Measurements from ENCODE around the gene CARD11. TPM values are rescaled to one million over a fixed set of nuclear protein-coding genes. Genes with fewer than 3 reads are reported as not detected.

The CARD11 gene
- total RNA-seq, 5 donors from 2014 or later (not counting 1 experiment from before 2014, with no cell fraction given), result 105 to 142 (median 132) TPM

- Mint-ChIP-seq H3K4me1 (peaks cover 53 to 59% (median 56%) of the 10 kb centered on the region in 3 donors), H3K27me3 (no peaks in the 10 kb centered on the region), H3K27ac (peak overlapping the region; percentile 90 to 94), H3K4me3 (peak overlapping the region; percentile 63 to 80 (median 69)), H3K9me3 (no peaks in the 10 kb centered on the region), H3K36me3 (no peaks in the 10 kb centered on the region)
- WGBS (ENCODE audit: insufficient coverage), result 30% methylated on average over 3 of the region's 7 CpGs
- ChIA-PET CTCF (interaction anchor here (0.6 to 1.0 kb wide), 3 partner anchors 32 to 92 kb away, joined by 3 read pairs; no protein-coding TSS in a partner anchor), POLR2A (interaction anchor here (0.6 to 0.8 kb wide), 2 partner anchors 27 to 191 kb away, joined by 5 to 6 read pairs; no protein-coding TSS in a partner anchor)
- H3K27me3 ChIP-seq (replicated peaks in 1 of 2; ENCODE audit: control insufficient read depth in 2 of 2, extremely low read depth in 1 of 2, insufficient read depth in 2 of 2, low read length in 1 of 2), result no peaks in the 10 kb centered on the region
- H3K9me3 ChIP-seq, result no peaks in the 10 kb centered on the region
- no peaks in the 10 kb centered on the region for H3K36me3 ChIP-seq (ENCODE audit: control insufficient read depth in 2 of 2, extremely low read depth in 1 of 2, insufficient read depth in 1 of 2, low read length in 1 of 2)
- peaks cover 21 to 60% of the 10 kb centered on the region in 2 experiments for H3K4me1 ChIP-seq (ENCODE audit: control insufficient read depth in 1 of 2, extremely low read depth in 1 of 2, insufficient read depth in 2 of 2, low read length in 2 of 2)
- ATAC-seq (replicated peaks in 1 of 4), result peak; percentile 87 to 95 (median 94)
- peak overlapping the region; percentile 75 for H3K27ac ChIP-seq (ENCODE audit: low read length)
- H3K4me3 ChIP-seq (ENCODE audit: control insufficient read depth in 1 of 2, extremely low read depth in 1 of 2, low read length in 1 of 2), result peak overlapping the region in 1 of 2 donors; percentile 27
- DNase-seq, result peak; percentile 20 to 74 (median 52)
Measured at GRCh38 chr7:3063016-3063753, 19.5 kb upstream of the CARD11 start.

GRCh38 chr7:3057066-3057420 lies 13.4 kb upstream of the CARD11 start:
- Histone ChIP-seq H3K4me1 (ENCODE audit: control insufficient read depth in 1 of 2, extremely low read depth in 1 of 2, insufficient read depth in 2 of 2, low read length in 2 of 2) (no peaks in the 10 kb centered on the region), H3K27me3 (replicated peaks in 1 of 2; ENCODE audit: control insufficient read depth in 2 of 2, extremely low read depth in 1 of 2, insufficient read depth in 2 of 2, low read length in 1 of 2) (no peaks in the 10 kb centered on the region), H3K27ac (ENCODE audit: low read length) (no peak overlapping the region), H3K36me3 (ENCODE audit: control insufficient read depth in 2 of 2, extremely low read depth in 1 of 2, insufficient read depth in 1 of 2, low read length in 1 of 2) (no peaks in the 10 kb centered on the region), H3K4me3 (ENCODE audit: control insufficient read depth in 1 of 2, extremely low read depth in 1 of 2, low read length in 1 of 2) (no peak overlapping the region), H3K9me3 (no peaks in the 10 kb centered on the region)
- DNase-seq (no peak), ATAC-seq (replicated peaks in 1 of 4) (no peak)
- WGBS (ENCODE audit: insufficient coverage), result 95% methylated on average over 3 of the region's 9 CpGs
- Mint-ChIP-seq H3K27ac (no peak overlapping the region), H3K9me3 (peaks cover 0 to 7% (median 6%) of the 10 kb centered on the region in 3 donors), H3K4me1 (peaks cover 0 to 3% (median 0%) of the 10 kb centered on the region in 3 donors), H3K4me3 (no peak overlapping the region), H3K27me3 (peaks cover 0 to 2% of the 10 kb centered on the region in 2 donors), H3K36me3 (no peaks in the 10 kb centered on the region)
- CTCF ChIA-PET, result no interaction called here
- POLR2A ChIA-PET, result no interaction called here

GRCh38 chr7:3056234-3057065 lies 12.8 kb upstream of the CARD11 start:
- H3K27me3 ChIP-seq (replicated peaks in 1 of 2; ENCODE audit: control insufficient read depth in 2 of 2, extremely low read depth in 1 of 2, insufficient read depth in 2 of 2, low read length in 1 of 2), result no peaks in the 10 kb centered on the region
- H3K4me1 ChIP-seq (ENCODE audit: control insufficient read depth in 1 of 2, extremely low read depth in 1 of 2, insufficient read depth in 2 of 2, low read length in 2 of 2), result no peaks in the 10 kb centered on the region
- H3K4me3 ChIP-seq (ENCODE audit: control insufficient read depth in 1 of 2, extremely low read depth in 1 of 2, low read length in 1 of 2), result no peak overlapping the region
- no peaks in the 10 kb centered on the region for H3K36me3 ChIP-seq (ENCODE audit: control insufficient read depth in 2 of 2, extremely low read depth in 1 of 2, insufficient read depth in 1 of 2, low read length in 1 of 2)
- ChIA-PET CTCF (no interaction called here), POLR2A (no interaction called here)
- H3K27ac Mint-ChIP-seq, result no peak overlapping the region
- peaks cover 0 to 7% (median 6%) of the 10 kb centered on the region in 3 donors for H3K9me3 Mint-ChIP-seq
- ATAC-seq (replicated peaks in 1 of 4), result no peak
- 92% methylated on average over 14 of the region's 24 CpGs for WGBS (ENCODE audit: insufficient coverage)
- no peak overlapping the region for H3K4me3 Mint-ChIP-seq
- no peak for DNase-seq
- no peaks in the 10 kb centered on the region for H3K9me3 ChIP-seq
- H3K27ac ChIP-seq (ENCODE audit: low read length), result no peak overlapping the region
- H3K4me1 Mint-ChIP-seq, result no peaks in the 10 kb centered on the region
- H3K27me3 Mint-ChIP-seq, result peaks cover 0 to 2% of the 10 kb centered on the region in 2 donors
- no peaks in the 10 kb centered on the region for H3K36me3 Mint-ChIP-seq

GRCh38 chr7:3055626-3056025 lies 12.0 kb upstream of the CARD11 start:
- Histone ChIP-seq H3K4me3 (ENCODE audit: control insufficient read depth in 1 of 2, extremely low read depth in 1 of 2, low read length in 1 of 2) (no peak overlapping the region), H3K9me3 (no peaks in the 10 kb centered on the region), H3K36me3 (ENCODE audit: control insufficient read depth in 2 of 2, extremely low read depth in 1 of 2, insufficient read depth in 1 of 2, low read length in 1 of 2) (no peaks in the 10 kb centered on the region), H3K4me1 (ENCODE audit: control insufficient read depth in 1 of 2, extremely low read depth in 1 of 2, insufficient read depth in 2 of 2, low read length in 2 of 2) (no peaks in the 10 kb centered on the region), H3K27me3 (replicated peaks in 1 of 2; ENCODE audit: control insufficient read depth in 2 of 2, extremely low read depth in 1 of 2, insufficient read depth in 2 of 2, low read length in 1 of 2) (no peaks in the 10 kb centered on the region), H3K27ac (ENCODE audit: low read length) (no peak overlapping the region)
- no peaks in the 10 kb centered on the region for H3K4me1 Mint-ChIP-seq
- 92% methylated on average over 4 of the region's 6 CpGs for WGBS (ENCODE audit: insufficient coverage)
- no peak for ATAC-seq (replicated peaks in 1 of 4)
- ChIA-PET POLR2A (no interaction called here), CTCF (no interaction called here)
- peaks cover 0 to 2% of the 10 kb centered on the region in 2 donors for H3K27me3 Mint-ChIP-seq
- H3K9me3 Mint-ChIP-seq, result peaks cover 3 to 13% (median 7%) of the 10 kb centered on the region in 3 donors
- peaks cover 2% of the 10 kb centered on the region for H3K36me3 Mint-ChIP-seq
- no peak overlapping the region for H3K27ac Mint-ChIP-seq
- DNase-seq, result no peak
- no peak overlapping the region for H3K4me3 Mint-ChIP-seq

- DNase-seq, result peak; percentile 21 to 71 (median 46)
- CTCF ChIA-PET, result interaction anchor here (0.6 to 1.1 kb wide), 3 partner anchors 11 to 26 kb away, joined by 3 read pairs; no protein-coding TSS in a partner anchor
Measured at GRCh38 chr7:3042861-3043489, 692 bp downstream of the CARD11 start.

More at GRCh38 chr7:3042861-3043489, 692 bp downstream of the CARD11 start:
- Mint-ChIP-seq H3K9me3 (no peaks in the 10 kb centered on the region), H3K27me3 (no peaks in the 10 kb centered on the region), H3K4me3 (peak overlapping the region; percentile 91 to 93 (median 92)), H3K27ac (peak overlapping the region; percentile 89 to 93), H3K4me1 (peaks cover 49 to 67% (median 57%) of the 10 kb centered on the region in 3 donors), H3K36me3 (peaks cover 25% of the 10 kb centered on the region)
- peaks cover 0 to 4% of the 10 kb centered on the region in 2 donors for H3K36me3 ChIP-seq (ENCODE audit: control insufficient read depth in 2 of 2, extremely low read depth in 1 of 2, insufficient read depth in 1 of 2, low read length in 1 of 2)
- WGBS (ENCODE audit: insufficient coverage), result 0% methylated on average over 12 of the region's 17 CpGs
- POLR2A ChIA-PET, result no interaction called here
- peak; percentile 72 to 86 (median 80) for ATAC-seq (replicated peaks in 1 of 4)
- H3K4me3 ChIP-seq (ENCODE audit: control insufficient read depth in 1 of 2, extremely low read depth in 1 of 2, low read length in 1 of 2), result peak overlapping the region; percentile 78 to 90
- H3K27ac ChIP-seq (ENCODE audit: low read length), result peak overlapping the region; percentile 80
- peaks cover 14 to 59% of the 10 kb centered on the region in 2 experiments for H3K4me1 ChIP-seq (ENCODE audit: control insufficient read depth in 1 of 2, extremely low read depth in 1 of 2, insufficient read depth in 2 of 2, low read length in 2 of 2)
- H3K27me3 ChIP-seq (replicated peaks in 1 of 2; ENCODE audit: control insufficient read depth in 2 of 2, extremely low read depth in 1 of 2, insufficient read depth in 2 of 2, low read length in 1 of 2), result no peaks in the 10 kb centered on the region
- H3K9me3 ChIP-seq, result no peaks in the 10 kb centered on the region

Measured in T-cell (primary cell).